Motor neuron (in vitro differentiated cells): Measurements from ENCODE around the gene ACKR1. TPM values are rescaled to one million over a fixed set of nuclear protein-coding genes. Genes with fewer than 3 reads are reported as not detected.
A peak's percentile ranks its signal among the peaks of the same experiment; 100 is the strongest.

ENCODE experiments used
- ATAC-seq, 8 experiments: fragments of 200-7000 bp; cut with Tn5 transposase; replicated peaks in 6 of 8; 2 replicates each; pipeline ENCODE4 v1.8.0; 2021; ENCODE audit warnings: mild to moderate bottlenecking in 8 of 8, moderate library complexity in 8 of 8
- H3K27ac ChIP-seq, 2 donors: fragments of 250-450 bp; sonication (Bioruptor Pico); 2 replicates each; pipeline ENCODE4 v1.9.0; 2021; ENCODE audit warnings: antibody characterized with exemption in 2 of 2, mild to moderate bottlenecking in 2 of 2, moderate library complexity in 1 of 2
- H3K4me1 ChIP-seq, 2 donors: fragments of 250-450 bp; sonication (Bioruptor Pico); replicated peaks in 1 of 2; 2 replicates each; pipeline ENCODE4 v1.6.1; 2021; ENCODE audit warnings: antibody characterized with exemption in 2 of 2, mild to moderate bottlenecking in 2 of 2, moderate library complexity in 1 of 2
- H3K4me3 ChIP-seq, 5 donors: fragments of 250-450 bp; sonication (Bioruptor Pico); 2 replicates each; pipeline ENCODE4 v1.9.0; 2021; ENCODE audit warnings: antibody characterized with exemption in 5 of 5, mild to moderate bottlenecking in 5 of 5, moderate library complexity in 4 of 5
- WGBS, 10 experiments: fragments of 450-650 bp; shearing (Covaris generic); methylation state at CpG; one replicate each; pipeline ENCODE4 v1.0.0; 2022; 5-methylcytosine and 5-hydroxymethylcytosine counted together
- in situ Hi-C, 9 experiments: fragments of 400-800 bp; cut with MboI; loops; one replicate each; pipeline ENCODE4 v1.15.0; 2021; ENCODE audit warnings: low sequenced_read_pairs in 9 of 9, low pct_unique_long_range_greater_than_20kb in 2 of 9; ENCODE audit not compliant: unreplicated experiment in 9 of 9
- total RNA-seq, 8 experiments: library from RNA; unstranded; fragments of 300-600 nt; gene quantifications; 2 replicates each; pipeline versions ENCODE4 v1.2.3 to v1.2.4, GENCODE V29; 2022

Gene ACKR1
- total RNA-seq, 8 experiments from 2014 or later, result 0.52 to 12.0 (median 4.1) TPM; not detected in 2

GRCh38 chr1:159173320-159173719 is 31.4 kb upstream of the ACKR1 start:
- ATAC-seq, result peak in 4 of 8 experiments; percentile 1 to 7 (median 2)
- Histone ChIP-seq H3K27ac (peak overlapping the region; percentile 76 to 91), H3K4me1 (peaks cover 13 to 16% of the 10 kb centered on the region in 2 donors), H3K4me3 (peak overlapping the region; percentile 58 to 97 (median 93))
- 20 to 100% (median 48%) methylated on average over 1 to 4 of the region's 7 CpGs; no CpG with 5 or more reads in 4 of the 10 experiments for WGBS, 10 experiments
- in situ Hi-C loops, result no loop called here

- H3K27ac ChIP-seq, result no peak overlapping the region
Observed at GRCh38 chr1:159175571-159175970, 29.1 kb upstream of the ACKR1 start.

GRCh38 chr1:159177272-159177907 is 27.3 kb upstream of the ACKR1 start:
- Histone ChIP-seq H3K4me3 (no peak overlapping the region), H3K4me1 (peaks cover 8 to 25% of the 10 kb centered on the region in 2 donors), H3K27ac (no peak overlapping the region)
- in situ Hi-C loops, result no loop called here
- peak in 3 of 8 experiments; percentile 79 to 88 (median 87) for ATAC-seq
- WGBS, 10 experiments, result 0 to 64% (median 32%) methylated on average over 1 to 3 of the region's 3 CpGs

More at GRCh38 chr1:159175571-159175970, 29.1 kb upstream of the ACKR1 start:
- 0 to 85% (median 25%) methylated on average over 1 to 2 of the region's 2 CpGs; no CpG with 5 or more reads in 1 of the 10 experiments for WGBS, 10 experiments
- Histone ChIP-seq H3K4me1 (peaks cover 13 to 30% of the 10 kb centered on the region in 2 donors), H3K4me3 (no peak overlapping the region)
- in situ Hi-C loops, result no loop called here
- no peak for ATAC-seq

- Histone ChIP-seq H3K4me3 (no peak overlapping the region), H3K27ac (no peak overlapping the region)
- no peak for ATAC-seq
Observed at GRCh38 chr1:159179906-159180305, 24.8 kb upstream of the ACKR1 start.

GRCh38 chr1:159180516-159180915 is 24.2 kb upstream of the ACKR1 start:
- in situ Hi-C loops, result no loop called here
- 75 to 100% (median 100%) methylated on average over 1 to 2 of the region's 2 CpGs; no CpG with 5 or more reads in 2 of the 10 experiments for WGBS, 10 experiments
- H3K4me1 ChIP-seq, result peaks cover 0 to 14% of the 10 kb centered on the region in 2 donors
- no peak overlapping the region for H3K4me3 ChIP-seq
- no peak overlapping the region for H3K27ac ChIP-seq
- ATAC-seq, result no peak

More at GRCh38 chr1:159179906-159180305, 24.8 kb upstream of the ACKR1 start:
- peaks cover 0 to 14% of the 10 kb centered on the region in 2 donors for H3K4me1 ChIP-seq
- in situ Hi-C loops, result no loop called here

GRCh38 chr1:159181328-159182024 is 23.2 kb upstream of the ACKR1 start:
- in situ Hi-C loops, result no loop called here
- Histone ChIP-seq H3K4me3 (no peak overlapping the region), H3K4me1 (peaks cover 7 to 20% of the 10 kb centered on the region in 2 donors), H3K27ac (no peak overlapping the region)
- no peak for ATAC-seq
- WGBS, 10 experiments, result 0 to 74% (median 54%) methylated on average over 2 to 4 of the region's 4 CpGs; no CpG with 5 or more reads in 1 of the 10 experiments

GRCh38 chr1:159184201-159184600 is 20.5 kb upstream of the ACKR1 start:
- WGBS, 10 experiments, result 6 to 100% (median 67%) methylated on average over 1 to 2 of the region's 2 CpGs; no CpG with 5 or more reads in 4 of the 10 experiments
- Histone ChIP-seq H3K27ac (no peak overlapping the region), H3K4me1 (peaks cover 21 to 25% of the 10 kb centered on the region in 2 donors), H3K4me3 (no peak overlapping the region)
- in situ Hi-C loops, result no loop called here
- ATAC-seq, result no peak

GRCh38 chr1:159185121-159185520 is 19.6 kb upstream of the ACKR1 start:
- Histone ChIP-seq H3K4me3 (no peak overlapping the region), H3K27ac (no peak overlapping the region), H3K4me1 (peaks cover 18 to 21% of the 10 kb centered on the region in 2 donors)
- WGBS, 10 experiments, result 20 to 100% (median 81%) methylated on average over 1 to 5 of the region's 5 CpGs
- in situ Hi-C loops, result no loop called here
- ATAC-seq, result no peak

GRCh38 chr1:159187033-159187432 is 17.6 kb upstream of the ACKR1 start:
- Histone ChIP-seq H3K27ac (no peak overlapping the region), H3K4me3 (peak overlapping the region in 4 of 5 donors; percentile 25 to 38 (median 36)), H3K4me1 (peaks cover 18 to 21% of the 10 kb centered on the region in 2 donors)
- in situ Hi-C loops, result no loop called here
- WGBS, 10 experiments, result 5 to 43% (median 8%) methylated on average over 3 of the region's 3 CpGs; no CpG with 5 or more reads in 3 of the 10 experiments
- ATAC-seq, result no peak

GRCh38 chr1:159187647-159188374 is 16.9 kb upstream of the ACKR1 start:
- peak in 6 of 8 experiments; percentile 45 to 85 (median 82) for ATAC-seq
- Histone ChIP-seq H3K4me1 (peaks cover 18 to 21% of the 10 kb centered on the region in 2 donors), H3K27ac (peak overlapping the region; percentile 41 to 45), H3K4me3 (peak overlapping the region; percentile 24 to 38 (median 35))
- in situ Hi-C loops, result no loop called here
- WGBS, 10 experiments, result 3 to 44% (median 10%) methylated on average over 2 to 10 of the region's 14 CpGs; no CpG with 5 or more reads in 1 of the 10 experiments

GRCh38 chr1:159188375-159188788 is 16.3 kb upstream of the ACKR1 start:
- ATAC-seq, result peak; percentile 75 to 100 (median 98)
- peak overlapping the region; percentile 24 to 38 (median 35) for H3K4me3 ChIP-seq
- in situ Hi-C loops, result no loop called here
- peaks cover 18 to 21% of the 10 kb centered on the region in 2 donors for H3K4me1 ChIP-seq
- H3K27ac ChIP-seq, result peak overlapping the region; percentile 41 to 45
- 0 to 20% (median 5%) methylated on average over 3 to 8 of the region's 24 CpGs; no CpG with 5 or more reads in 3 of the 10 experiments for WGBS, 10 experiments

GRCh38 chr1:159190441-159190840 is 14.2 kb upstream of the ACKR1 start:
- Histone ChIP-seq H3K4me3 (no peak overlapping the region), H3K4me1 (peaks cover 18 to 21% of the 10 kb centered on the region in 2 donors), H3K27ac (no peak overlapping the region)
- no peak for ATAC-seq
- 0 to 100% (median 94%) methylated on average over 1 to 2 of the region's 2 CpGs; no CpG with 5 or more reads in 6 of the 10 experiments for WGBS, 10 experiments
- in situ Hi-C loops, result no loop called here
